Adrenal gland (tissue), 12 donors: ENCODE results near the gene ZCCHC14. TPM values are rescaled to one million over a fixed set of nuclear protein-coding genes. Genes with fewer than 3 reads are reported as not detected.

Experiments used
- DNase-seq, 7 donors: peaks; one replicate each; pipeline ENCODE4 v3.0.0-alpha.2; 2019 to 2020
- H3K27ac ChIP-seq, 5 donors: fragments of 200-600 bp; sonication (generic) in 4 of 5; 1 replicate in 3 of 5; 2 replicates in 2 of 5; pipeline versions ENCODE4 v1.5.1 to v1.8.0; 2016 to 2020; ENCODE audit warnings: mild to moderate bottlenecking in 1 of 5
- H3K27me3 ChIP-seq: fragments of 200-600 bp; 2 replicates; pipeline ENCODE4 v1.8.0; 2021
- H3K36me3 ChIP-seq, 2 donors: fragments of 200-600 bp; replicated peaks in 1 of 2; 1 replicate in 1 of 2; 2 replicates in 1 of 2; pipeline versions ENCODE4 v1.5.1 to v1.8.0; 2018 to 2022
- H3K4me1 ChIP-seq, 2 donors: fragments of 200-600 bp; replicated peaks in 1 of 2; 1 replicate in 1 of 2; 2 replicates in 1 of 2; pipeline versions ENCODE4 v1.5.1 to v1.8.0; 2018 to 2021
- H3K4me3 ChIP-seq, 4 donors: fragments of 200-600 bp; sonication (generic) in 3 of 4; one replicate each; pipeline ENCODE4 v1.5.1; 2016 to 2018
- H3K9me3 ChIP-seq, 3 donors: fragments of 200-600 bp; sonication (generic) in 1 of 3; replicated peaks in 1 of 3; 1 replicate in 2 of 3; 2 replicates in 1 of 3; pipeline versions ENCODE4 v1.5.1 to v1.8.0; 2016 to 2021
- CTCF ChIP-seq, 6 experiments: fragments of 450-650 bp in 4 of 6; fragments of 200-600 bp in 2 of 6; sonication (generic) in 1 of 6; IDR thresholded peaks; 1 replicate in 5 of 6; 2 replicates in 1 of 6; pipeline versions ENCODE4 v1.5.1 to v1.8.0; 2016 to 2021; ENCODE audit warnings: antibody characterized with exemption in 6 of 6, mild to moderate bottlenecking in 2 of 6, moderate library complexity in 1 of 6
- POLR2A ChIP-seq, 2 donors: fragments of 450-650 bp; IDR thresholded peaks; one replicate each; pipeline ENCODE4 v1.6.1; 2017; ENCODE audit warnings: antibody characterized with exemption in 2 of 2, mild to moderate bottlenecking in 2 of 2, moderate library complexity in 1 of 2
- WGBS, 4 donors: extraction: QIAGEN DNeasy Blood & Tissue Kit in 2 of 4; methylation state at CpG; one replicate each; pipeline versions ENCODE4 v1.1.5 to v1.1.7; 2013 to 2017; 5-methylcytosine and 5-hydroxymethylcytosine counted together
- intact Hi-C, 2 donors: fragments of 100-400 bp; cut with DNase I; formaldehyde crosslinking; loops; one replicate each; pipeline versions ENCODE4 v1.14.1 to v1.15.0; 2022 to 2023
- polyA plus RNA-seq, 3 donors: library from polyadenylated mRNA; stranded (reverse); fragments of 200-250 nt in 2 of 3; fragments of 350-450 nt in 1 of 3; fragmentation: Illumina TruSeq in 1 of 3; extraction: RNeasy Lipid Tissue Mini Kit (QIAGEN cat#74804) in 1 of 3; gene quantifications; one replicate each; pipeline ENCODE4 v1.2.3, GENCODE V29; 2013 to 2014
- total RNA-seq, 9 donors: library from RNA; depleted of rRNA in 4 of 9; stranded (reverse); fragments of >200 nt in 4 of 9; fragments of 120-200 nt in 1 of 9; fragmentation: NEBNext Ultra II Directional in 1 of 9; extraction: Animal tissue kit (Norgen Biotek cat#: 25700) in 1 of 9; gene quantifications; one replicate each; pipeline versions ENCODE4 v1.1.0 to v1.2.4, GENCODE V29; 2013 to 2023
- donor health status: healthy with polysubstance abuse.
- donor health status: Bipolar disorder and iron deficiency.
- donor health status: DM: yes; HTN: yes; CAD: no.
- donor health status: DM: no; HTN: no; CAD: no.
- donor health status: DM: no; HTN: no; CAD: no.
- donor health status: DM: yes; HTN: yes; CAD: no.

ZCCHC14 gene
- total and polyA plus RNA-seq, 12 donors, result 10.6 to 49.8 (median 28.7) TPM

GRCh38 chr16:87392821-87393679 lies 99.8 kb downstream of the ZCCHC14 start:
- DNase-seq, result peak; percentile 54 to 82 (median 64)
- intact Hi-C loops, result no loop called here
- Histone ChIP-seq H3K27ac (peak overlapping the region; percentile 1 to 100 (median 97)), H3K4me3 (peak overlapping the region; percentile 8 to 91 (median 64)), H3K36me3 (no peaks in the 10 kb centered on the region), H3K27me3 (no peaks in the 10 kb centered on the region), H3K4me1 (peaks cover 21 to 39% of the 10 kb centered on the region in 2 donors), H3K9me3 (no peaks in the 10 kb centered on the region)
- TF ChIP-seq CTCF (IDR thresholded peaks at IDR 0.05) (peak in 4 of 6 experiments; percentile 24 to 45 (median 36)), POLR2A (IDR thresholded peaks at IDR 0.05) (peak in 1 of 2 donors; percentile 38)
- 1 to 2% (median 2%) methylated on average over 16 to 53 of the region's 53 CpGs for WGBS, 4 donors

- Histone ChIP-seq H3K4me3 (peak within 1 kb of the TSS; percentile 8 to 91 (median 64)), H3K36me3 (no peaks in the 10 kb centered on the region), H3K27me3 (no peaks in the 10 kb centered on the region), H3K4me1 (peaks cover 29 to 48% of the 10 kb centered on the region in 2 donors), H3K27ac (peak within 1 kb of the TSS; percentile 95 to 100 (median 97)), H3K9me3 (no peaks in the 10 kb centered on the region)
- DNase-seq, result peak; percentile 95 to 99 (median 97)
- TF ChIP-seq POLR2A (IDR thresholded peaks at IDR 0.05), result peak; percentile 98 to 100
- TF ChIP-seq CTCF (IDR thresholded peaks at IDR 0.05), result no peak
- 0 to 1% (median 1%) methylated on average over 12 to 113 of the region's 113 CpGs for WGBS, 4 donors
- intact Hi-C loops, result no loop called here
Observed at GRCh38 chr16:87391950-87392820, 100.6 kb downstream of the ZCCHC14 start, which contains the start of gene MAP1LC3B. TSS of gene MAP1LC3B (plus strand) at chr16:87392336. CDS start at chr16:87392428, 92 bp downstream.

- Histone ChIP-seq H3K9me3 (no peaks in the 10 kb centered on the region), H3K4me1 (peaks cover 29 to 50% of the 10 kb centered on the region in 2 donors), H3K27me3 (no peaks in the 10 kb centered on the region), H3K27ac (peak overlapping the region; percentile 95 to 100 (median 97)), H3K36me3 (no peaks in the 10 kb centered on the region), H3K4me3 (peak overlapping the region in 3 of 4 donors; percentile 33 to 91 (median 34))
- peak; percentile 71 to 84 (median 77) for DNase-seq
- no peak for TF ChIP-seq POLR2A (IDR thresholded peaks at IDR 0.05)
- TF ChIP-seq CTCF (IDR thresholded peaks at IDR 0.05), result no peak
- WGBS, 4 donors, result 7 to 59% (median 11%) methylated on average over 6 to 44 of the region's 44 CpGs
- intact Hi-C loops, result no loop called here
Observed at GRCh38 chr16:87391324-87391949, 101.4 kb downstream of the ZCCHC14 start.
